Right lobe of liver (tissue), 6 donors: ENCODE measurements around the gene ADAP2. TPM values are rescaled to one million over a fixed set of nuclear protein-coding genes. Genes with fewer than 3 reads are reported as not detected.

Experiments
- ATAC-seq, 4 donors: fragments of 200-7000 bp; cut with Tn5 transposase; one replicate each; pipeline ENCODE4 v1.9.1; 2020; ENCODE audit warnings: mild to moderate bottlenecking in 4 of 4, moderate library complexity in 4 of 4
- DNase-seq, 3 donors: peaks; one replicate each; pipeline ENCODE4 v3.0.0-alpha.2; 2020
- H3K27ac ChIP-seq, 3 donors: fragments of 200-600 bp; one replicate each; pipeline ENCODE4 v1.8.0; 2022
- H3K27me3 ChIP-seq, 2 donors: fragments of 200-600 bp; one replicate each; pipeline ENCODE4 v1.8.0; 2022
- H3K36me3 ChIP-seq, 4 donors: fragments of 200-600 bp; sonication (generic) in 1 of 4; one replicate each; pipeline versions ENCODE4 v1.5.1 to v1.8.0; 2017 to 2022; ENCODE audit warnings: control low read depth in 1 of 4
- H3K4me1 ChIP-seq, 4 donors: fragments of 200-600 bp; sonication (generic) in 1 of 4; one replicate each; pipeline versions ENCODE4 v1.5.1 to v1.8.0; 2017 to 2022; ENCODE audit warnings: control low read depth in 1 of 4
- H3K4me3 ChIP-seq, 3 donors: fragments of 200-600 bp; one replicate each; pipeline ENCODE4 v1.8.0; 2022
- H3K9me3 ChIP-seq, 4 donors: fragments of 200-600 bp; sonication (generic) in 1 of 4; one replicate each; pipeline versions ENCODE4 v1.5.1 to v1.8.0; 2017 to 2022; ENCODE audit warnings: control low read depth in 1 of 4
- CTCF ChIP-seq, 4 donors: fragments of 200-600 bp in 3 of 4; fragments of 450-650 bp in 1 of 4; IDR thresholded peaks; one replicate each; pipeline versions ENCODE4 v1.5.1 to v1.8.0; 2016 to 2022; ENCODE audit warnings: antibody characterized with exemption in 4 of 4, mild to moderate bottlenecking in 2 of 4
- POLR2A ChIP-seq: fragments of 450-650 bp; IDR thresholded peaks from one replicate; pipeline ENCODE4 v1.6.1; 2017; ENCODE audit warnings: antibody characterized with exemption, mild to moderate bottlenecking
- WGBS: methylation state at CpG from one replicate; pipeline ENCODE4 v1.1.6; 2018; ENCODE audit warnings: low coverage, low lambda C conversion rate; ENCODE audit not compliant: insufficient coverage; ENCODE audit errors: missing lambda C conversion rate; 5-methylcytosine and 5-hydroxymethylcytosine counted together
- intact Hi-C, 2 donors: fragments of 100-400 bp; cut with DNase I; formaldehyde crosslinking; loops; one replicate each; pipeline versions ENCODE4 v1.11.2 to v1.14.1; 2022
- total RNA-seq, 6 experiments: library from RNA; depleted of rRNA in 2 of 6; stranded (reverse); fragments of >200 nt in 2 of 6; fragmentation: NEBNext Ultra II Directional in 3 of 6; extraction: Animal tissue kit (Norgen Biotek cat#: 25700) in 3 of 6; gene quantifications; one replicate each; pipeline versions ENCODE4 v1.1.0 to v1.2.4, GENCODE V29; 2016 to 2023
- donor health status: DM: no; HTN: yes; CAD: no.
- donor health status: DM: no; HTN: no; CAD: no.
- donor health status: DM: no; HTN: no; CAD: no.
- donor health status: DM: no; HTN: yes; CAD: no.
- donor health status: DM: no; HTN: yes; CAD: no.

Gene ADAP2
- total RNA-seq, 6 experiments from 2014 or later, result 5.4 to 13.2 (median 8.1) TPM

DNA sequence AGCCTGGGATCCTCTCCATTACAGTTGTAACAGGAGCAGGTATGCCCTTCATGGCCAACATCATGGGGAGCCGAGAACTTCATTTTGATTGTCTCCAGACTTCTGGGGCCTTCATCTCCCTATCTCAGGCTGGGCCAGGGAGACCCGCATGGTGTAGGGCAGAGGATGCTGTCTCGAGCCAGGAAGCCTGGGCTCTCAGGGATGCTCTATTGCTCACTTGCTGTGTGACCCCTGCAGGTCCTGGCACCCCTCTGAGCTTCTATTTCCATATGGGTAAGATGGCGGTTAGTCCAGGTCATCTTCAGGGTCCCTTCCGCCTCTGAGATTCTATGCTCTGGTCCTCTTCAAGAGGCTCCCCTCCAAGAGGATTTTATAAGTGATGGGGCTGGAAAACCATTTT, 28.4 kb downstream of the ADAP2 start:
- DNase-seq (no peak), ATAC-seq (no peak)
- TF ChIP-seq POLR2A, result no peak
- no peak for TF ChIP-seq CTCF (IDR thresholded peaks at IDR 0.05)
- Histone ChIP-seq H3K4me3 (no peak overlapping the region), H3K9me3 (no peaks in the 10 kb centered on the region), H3K27me3 (no peaks in the 10 kb centered on the region), H3K27ac (peak overlapping the region in 2 of 3 donors; percentile 3 to 43), H3K36me3 (no peaks in the 10 kb centered on the region), H3K4me1 (peaks cover 0 to 7% (median 2%) of the 10 kb centered on the region in 4 donors)
- intact Hi-C loops, result no loop called here
- WGBS, result 100% methylated on average over 1 of the region's 5 CpGs

GRCh38 chr17:30950669-30951399, 29.1 kb downstream of the ADAP2 start:
- WGBS, result 37% methylated on average over 9 of the region's 9 CpGs
- H3K27ac ChIP-seq, result peak overlapping the region in 2 of 3 donors; percentile 3 to 43
- H3K9me3 ChIP-seq, result no peaks in the 10 kb centered on the region
- TF ChIP-seq CTCF (IDR thresholded peaks at IDR 0.05) (no peak), POLR2A (no peak)
- DNase-seq (peak; percentile 86 to 90 (median 90)), ATAC-seq (peak; percentile 90 to 95 (median 93))
- no peaks in the 10 kb centered on the region for H3K36me3 ChIP-seq
- H3K27me3 ChIP-seq, result no peaks in the 10 kb centered on the region
- peaks cover 0 to 7% (median 2%) of the 10 kb centered on the region in 4 donors for H3K4me1 ChIP-seq
- H3K4me3 ChIP-seq, result no peak overlapping the region
- intact Hi-C loops, result no loop called here

GRCh38 chr17:30952638-30953393, 31.1 kb downstream of the ADAP2 start:
- intact Hi-C loops, result no loop called here
- H3K4me3 ChIP-seq, result no peak overlapping the region
- WGBS, result 57% methylated on average over 5 of the region's 9 CpGs
- TF ChIP-seq CTCF (IDR thresholded peaks at IDR 0.05) (no peak), POLR2A (no peak)
- H3K27ac ChIP-seq, result no peak overlapping the region
- no peaks in the 10 kb centered on the region for H3K36me3 ChIP-seq
- peak in 1 of 4 donors; percentile 4 for ATAC-seq
- no peaks in the 10 kb centered on the region for H3K27me3 ChIP-seq
- peaks cover 0 to 7% (median 2%) of the 10 kb centered on the region in 4 donors for H3K4me1 ChIP-seq
- no peaks in the 10 kb centered on the region for H3K9me3 ChIP-seq
- no peak for DNase-seq

DNA sequence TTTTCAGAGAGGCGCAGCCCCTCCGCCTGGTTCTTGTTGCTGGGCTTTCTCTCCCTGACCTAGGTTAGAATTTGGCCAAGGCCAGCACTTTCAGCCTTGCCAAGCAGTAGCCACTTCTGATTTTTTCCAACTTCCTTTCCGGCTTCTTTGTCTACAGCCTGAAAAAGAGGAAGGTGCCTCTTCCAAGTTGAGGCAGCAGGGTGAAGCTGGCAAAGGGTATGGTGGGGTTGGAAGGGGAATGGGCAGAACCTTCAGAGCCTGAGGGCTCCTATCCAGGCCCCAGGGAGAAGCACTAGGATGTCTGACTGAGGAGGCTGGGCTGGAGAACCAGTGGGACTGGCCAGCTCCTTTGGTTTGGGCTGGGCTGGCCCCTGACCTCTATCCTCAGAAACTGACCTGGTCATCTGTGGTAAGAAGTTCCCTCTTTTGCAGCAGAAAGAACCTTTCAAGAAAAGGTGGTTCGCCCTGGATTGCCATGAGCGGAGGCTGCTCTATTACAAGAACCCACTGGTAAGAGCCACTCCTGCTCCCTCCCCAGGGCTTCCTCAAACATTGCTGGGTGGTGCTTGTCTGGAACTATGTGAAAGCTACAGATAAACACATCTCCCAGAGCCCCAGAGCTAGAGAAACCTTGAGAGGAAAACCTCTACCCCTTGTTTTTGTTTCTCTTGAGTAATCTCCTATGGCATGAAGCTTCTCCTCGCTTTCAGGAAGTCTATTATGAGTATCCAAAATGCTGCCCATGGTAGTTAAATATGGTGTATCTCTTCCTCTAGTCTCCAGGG, 32.5 kb downstream of the ADAP2 start:
- DNase-seq (no peak), ATAC-seq (peak; percentile 5 to 20 (median 10))
- no peaks in the 10 kb centered on the region for H3K9me3 ChIP-seq
- peaks cover 0 to 7% (median 2%) of the 10 kb centered on the region in 4 donors for H3K4me1 ChIP-seq
- intact Hi-C loops, result no loop called here
- no peak overlapping the region for H3K4me3 ChIP-seq
- 60% methylated on average over 4 of the region's 6 CpGs for WGBS
- TF ChIP-seq POLR2A, result no peak
- no peak for TF ChIP-seq CTCF (IDR thresholded peaks at IDR 0.05)
- peak overlapping the region in 2 of 3 donors; percentile 24 to 41 for H3K27ac ChIP-seq
- no peaks in the 10 kb centered on the region for H3K36me3 ChIP-seq
- H3K27me3 ChIP-seq, result no peaks in the 10 kb centered on the region
